AG04449 (cell line): ENCODE measurements around the gene CRPPA.

Experiments
- CTCF ChIA-PET: fragments of 350-600 bp; formaldehyde crosslinking; extraction: SDS; loops from one replicate; lab custom pipeline; 2021; ENCODE audit warnings: antibody characterized with exemption; lab: Yijun Ruan, JAX
- POLR2A ChIA-PET: fragments of 400-600, 350-600 bp; formaldehyde crosslinking; extraction: SDS; loops from one replicate; lab custom pipeline; 2020; ENCODE audit warnings: antibody characterized with exemption, inconsistent platforms; lab: Yijun Ruan, JAX
- DNase-seq: peaks from one replicate; pipeline ENCODE4 v3.0.0-alpha.2; 2010; ENCODE audit warnings: low read depth, low spot score
- H3K4me3 ChIP-seq: 2 replicates; pipeline ENCODE4 v1.5.1; 2011; ENCODE audit warnings: low read depth, mild to moderate bottlenecking, control low read depth, low read length
- CTCF ChIP-seq: IDR thresholded peaks from one replicate; pipeline ENCODE4 v1.5.1; 2011; ENCODE audit warnings: mild to moderate bottlenecking, moderate library complexity, low read length, control low read depth, inconsistent platforms; ENCODE audit not compliant: insufficient read depth; ENCODE audit errors: missing control alignments

CRPPA gene

GRCh38 chr7:16428672-16429071 lies 7.3 kb upstream of the CRPPA start:
- CTCF ChIA-PET = interaction anchor here (5.7 kb wide), 1 partner anchor 136 kb away, joined by 36 read pairs; no protein-coding TSS in a partner anchor
- DNase-seq = no peak
- POLR2A ChIA-PET = interaction anchor here (0.7 to 1.0 kb wide), 2 partner anchors 12 to 82 kb away, joined by 3 to 4 read pairs; no protein-coding TSS in a partner anchor
- no peak for TF ChIP-seq CTCF
- H3K4me3 ChIP-seq = no peak overlapping the region

- ChIA-PET POLR2A (interaction anchor here (0.7 to 1.0 kb wide), 2 partner anchors 11 to 82 kb away, joined by 3 to 4 read pairs; no protein-coding TSS in a partner anchor), CTCF (interaction anchor here (0.5 kb wide), 1 partner anchor 24 kb away, joined by 3 read pairs; no protein-coding TSS in a partner anchor)
- DNase-seq = no peak
- TF ChIP-seq CTCF = no peak
- no peak overlapping the region for H3K4me3 ChIP-seq
Measured at GRCh38 chr7:16428182-16428581, 6.8 kb upstream of the CRPPA start.

- H3K4me3 ChIP-seq = no peak overlapping the region
- POLR2A ChIA-PET = no interaction called here
- DNase-seq = no peak
- no peak for TF ChIP-seq CTCF
- CTCF ChIA-PET = interaction anchor here (1.0 to 2.1 kb wide), 3 partner anchors 8 to 142 kb away, joined by 3 to 6 read pairs (median 4); no protein-coding TSS in a partner anchor
Measured at GRCh38 chr7:16423761-16424160, 2.4 kb upstream of the CRPPA start.

GRCh38 chr7:16422917-16423316 lies 1.6 kb upstream of the CRPPA start:
- TF ChIP-seq CTCF = no peak
- H3K4me3 ChIP-seq = no peak overlapping the region
- CTCF ChIA-PET = interaction anchor here (1.0 to 2.1 kb wide), 4 partner anchors 9 to 345 kb away, joined by 3 to 6 read pairs (median 4); no protein-coding TSS in a partner anchor
- POLR2A ChIA-PET = no interaction called here
- no peak for DNase-seq

GRCh38 chr7:16422103-16422435 lies 731 bp upstream of the CRPPA start:
- TF ChIP-seq CTCF = no peak
- CTCF ChIA-PET = interaction anchor here (1.2 to 1.5 kb wide), 3 partner anchors 144 to 344 kb away, joined by 3 to 4 read pairs (median 3); no protein-coding TSS in a partner anchor
- no peak for DNase-seq
- H3K4me3 ChIP-seq = no peak overlapping the region
- POLR2A ChIA-PET = no interaction called here

- ChIA-PET POLR2A (interaction anchor here (0.8 to 1.0 kb wide), 3 partner anchors 11 to 291 kb away, joined by 3 to 6 read pairs (median 6); no protein-coding TSS in a partner anchor), CTCF (interaction anchor here (0.6 to 1.3 kb wide), 5 partner anchors 17 to 146 kb away, joined by 3 to 4 read pairs (median 3); no protein-coding TSS in a partner anchor)
- no peak for DNase-seq
- TF ChIP-seq CTCF = peak; percentile 28
- H3K4me3 ChIP-seq = peak overlapping the region; percentile 57
Measured at GRCh38 chr7:16420649-16421332, 547 bp downstream of the CRPPA start.
